Astrocyte (in vitro differentiated cells and primary cell): ENCODE measurements around the gene PLCD3. TPM values are rescaled to one million over a fixed set of nuclear protein-coding genes. Genes with fewer than 3 reads are reported as not detected.

Source experiments
- DNase-seq: peaks from one replicate; pipeline ENCODE4 v3.0.0-alpha.2; 2010; ENCODE audit warnings: low read depth
- FAIRE-seq: peaks from 2 replicates; lab custom pipeline; 2011; peaks lifted over from hg19 to GRCh38; lab: Jason Lieb, UNC
- H2AFZ ChIP-seq: 2 replicates; pipeline ENCODE4 v1.6.0; 2012; ENCODE audit warnings: low read depth, low read length, inconsistent platforms
- H3K27ac ChIP-seq: 2 replicates; pipeline ENCODE4 v1.5.1; 2011; ENCODE audit warnings: low read depth, low read length, inconsistent platforms
- H3K27me3 ChIP-seq: 2 replicates; pipeline ENCODE4 v1.6.0; 2011; ENCODE audit warnings: low read length, inconsistent platforms; ENCODE audit not compliant: insufficient read depth
- H3K36me3 ChIP-seq: 2 replicates; pipeline ENCODE4 v1.5.1; 2011; ENCODE audit warnings: low read length, inconsistent platforms; ENCODE audit not compliant: insufficient read depth
- H3K4me1 ChIP-seq: 2 replicates; pipeline ENCODE4 v1.5.1; 2011; ENCODE audit warnings: low read length, inconsistent platforms; ENCODE audit not compliant: insufficient read depth
- H3K4me2 ChIP-seq: 2 replicates; pipeline ENCODE4 v1.6.0; 2012; ENCODE audit warnings: low read length, inconsistent platforms
- H3K4me3 ChIP-seq: 2 replicates; pipeline ENCODE4 v1.5.1; 2011; ENCODE audit warnings: low read depth, mild to moderate bottlenecking, low read length, inconsistent platforms; ENCODE audit not compliant: insufficient read depth
- H3K79me2 ChIP-seq: 2 replicates; pipeline ENCODE4 v1.6.0; 2012; ENCODE audit warnings: mild to moderate bottlenecking, low read length, inconsistent platforms; ENCODE audit not compliant: insufficient read depth
- H3K9ac ChIP-seq: 2 replicates; pipeline ENCODE4 v1.6.0; 2012; ENCODE audit warnings: mild to moderate bottlenecking, low read length, inconsistent platforms
- H3K9me3 ChIP-seq: 2 replicates; pipeline ENCODE4 v1.5.1; 2012; ENCODE audit warnings: low read depth, mild to moderate bottlenecking, low read length, inconsistent platforms; ENCODE audit not compliant: insufficient read depth
- H4K20me1 ChIP-seq: 2 replicates; pipeline ENCODE4 v1.6.0; 2012; ENCODE audit warnings: low read length, inconsistent platforms; ENCODE audit not compliant: insufficient read depth
- H3K27ac Mint-ChIP-seq: one replicate; pipeline ENCODE4 v1.8.0; 2021; ENCODE audit warnings: mild to moderate bottlenecking, mixed read lengths; ENCODE audit not compliant: unreplicated experiment
- H3K27me3 Mint-ChIP-seq: one replicate; pipeline ENCODE4 v1.8.0; 2021; ENCODE audit warnings: low read depth, mixed read lengths; ENCODE audit not compliant: unreplicated experiment
- H3K36me3 Mint-ChIP-seq: one replicate; pipeline ENCODE4 v1.8.0; 2021; ENCODE audit warnings: low read depth, mixed read lengths; ENCODE audit not compliant: unreplicated experiment
- H3K4me1 Mint-ChIP-seq: one replicate; pipeline ENCODE4 v1.8.0; 2021; ENCODE audit warnings: low read depth, mixed read lengths; ENCODE audit not compliant: unreplicated experiment
- H3K4me3 Mint-ChIP-seq: one replicate; pipeline ENCODE4 v1.8.0; 2021; ENCODE audit warnings: mild to moderate bottlenecking, moderate library complexity, mixed read lengths; ENCODE audit not compliant: unreplicated experiment
- H3K9me3 Mint-ChIP-seq: one replicate; pipeline ENCODE4 v1.8.0; 2021; ENCODE audit warnings: mild to moderate bottlenecking, mixed read lengths; ENCODE audit not compliant: unreplicated experiment
- CTCF ChIP-seq: IDR thresholded peaks from 2 replicates; pipeline ENCODE4 v1.5.1; 2011; ENCODE audit warnings: low read depth, mild to moderate bottlenecking, inconsistent platforms, low read length, moderate library complexity; ENCODE audit not compliant: insufficient read depth
- EZH2 ChIP-seq: IDR thresholded peaks from 2 replicates; pipeline ENCODE4 v1.6.1; 2012; ENCODE audit warnings: mild to moderate bottlenecking, low read length, inconsistent platforms; ENCODE audit not compliant: insufficient read depth
- total RNA-seq: library from RNA; stranded (reverse); gene quantifications from 2 replicates; pipeline ENCODE4 v1.2.1, GENCODE V29; 2021

Gene PLCD3
- total RNA-seq, 1 donor from 2014 or later: 92.0 TPM

DNA sequence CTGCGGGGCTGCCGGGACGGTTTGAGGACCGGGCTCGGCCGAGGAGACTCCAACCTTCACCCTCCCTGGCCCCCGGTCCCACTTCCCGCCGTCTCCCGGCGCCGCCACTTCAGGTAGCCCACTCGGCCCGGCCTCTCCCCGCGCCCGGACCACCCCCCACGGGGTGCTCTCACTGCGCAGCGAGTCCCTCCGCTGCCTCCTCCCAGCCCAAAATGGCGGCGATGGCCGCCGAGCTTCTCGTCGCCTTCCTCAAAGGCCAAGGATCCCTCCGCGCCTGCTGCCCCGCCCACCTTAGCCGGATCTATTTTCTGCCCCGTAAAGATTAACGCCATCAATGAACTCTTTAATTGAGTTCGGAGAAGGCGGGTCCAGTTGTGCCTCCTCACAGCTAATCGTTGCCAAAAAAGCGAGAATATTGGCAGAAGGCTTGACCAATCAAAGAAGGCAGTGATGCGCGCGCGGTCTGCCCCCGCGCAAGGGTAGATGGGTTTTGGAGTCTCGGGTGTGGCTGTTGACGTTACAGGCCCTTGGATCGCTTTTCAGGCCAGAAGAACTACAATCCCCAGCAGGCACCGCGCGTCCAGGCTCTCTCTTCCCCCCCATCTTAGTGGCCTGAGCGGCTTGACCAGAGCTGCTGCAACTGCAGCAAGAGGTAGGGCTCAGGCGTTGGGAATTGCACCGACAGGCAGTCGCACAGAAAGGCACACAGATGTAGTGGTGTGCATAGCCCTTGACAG lies 29.1 kb upstream of the PLCD3 start, which contains the start of gene HEXIM2:
Gene HEXIM2, plus strand, starts transcription at position 588 of the 737 bp plus-strand sequence. CDS start 919 bp downstream, outside the sequence.
- Histone ChIP-seq H3K27me3 (no peaks in the 10 kb centered on the region), H3K4me3 (peak within 1 kb of the TSS; percentile 81), H3K4me1 (peaks cover 18% of the 10 kb centered on the region), H3K9ac (peak within 1 kb of the TSS; percentile 99), H3K27ac (peak within 1 kb of the TSS; percentile 98), H3K4me2 (peak within 1 kb of the TSS; percentile 93), H4K20me1 (peaks cover 6% of the 10 kb centered on the region), H3K79me2 (peaks cover 40% of the 10 kb centered on the region), H3K9me3 (no peaks in the 10 kb centered on the region), H3K36me3 (no peaks in the 10 kb centered on the region), H2AFZ (peak within 1 kb of the TSS; percentile 58)
- H3K4me3 Mint-ChIP-seq: peak within 1 kb of the TSS; percentile 96
- H3K36me3 Mint-ChIP-seq: peaks cover 4% of the 10 kb centered on the region
- TF ChIP-seq CTCF (no peak), EZH2 (no peak)
- DNase-seq (peak; percentile 100), FAIRE-seq (peak; percentile 62)
- no peaks in the 10 kb centered on the region for H3K9me3 Mint-ChIP-seq
- H3K4me1 Mint-ChIP-seq: peaks cover 20% of the 10 kb centered on the region
- no peaks in the 10 kb centered on the region for H3K27me3 Mint-ChIP-seq
- H3K27ac Mint-ChIP-seq: peak within 1 kb of the TSS; percentile 99

DNA sequence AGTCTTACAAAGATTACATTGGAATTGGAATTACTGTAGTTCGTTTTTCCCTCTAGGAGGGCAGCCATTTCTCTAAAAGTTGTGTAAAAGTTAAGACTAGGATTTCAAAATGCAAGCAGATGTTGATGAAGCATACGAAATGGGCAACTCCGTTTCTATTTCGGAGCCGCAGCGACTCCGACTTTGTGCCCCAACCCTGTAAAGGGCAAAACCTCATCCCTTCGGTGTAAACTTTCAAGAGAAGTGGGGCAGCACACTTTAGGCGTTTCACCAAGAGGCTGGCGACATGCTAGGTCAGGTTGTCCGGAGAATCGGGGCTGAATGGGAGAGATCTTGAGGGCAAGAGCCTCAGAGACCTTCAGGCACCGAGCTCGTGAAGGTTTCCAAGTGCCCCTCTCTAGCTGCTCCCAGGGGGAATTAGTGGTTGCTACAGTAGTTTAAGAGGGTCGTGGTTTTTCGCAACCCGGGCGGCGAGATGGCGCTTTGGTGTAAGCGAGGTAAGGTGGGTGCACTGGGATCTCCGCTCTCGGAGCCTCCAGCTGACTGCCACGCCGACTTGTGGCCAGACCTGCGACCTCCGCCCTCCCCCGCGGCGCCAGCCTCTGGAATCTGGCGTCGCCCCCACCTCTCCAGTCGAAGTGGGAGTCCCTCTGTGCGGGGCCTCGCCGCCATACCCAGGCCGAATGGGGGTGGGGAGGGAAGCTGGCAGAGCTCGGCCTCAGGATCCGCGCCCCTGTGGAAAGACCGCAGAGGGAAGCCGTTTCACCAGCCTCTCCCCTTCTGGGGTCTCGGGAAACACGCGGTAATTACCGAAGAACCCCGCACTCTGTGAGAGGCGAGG lies 28.4 kb upstream of the PLCD3 start:
- H3K36me3 ChIP-seq: no peaks in the 10 kb centered on the region
- no peaks in the 10 kb centered on the region for H3K27me3 ChIP-seq
- H4K20me1 ChIP-seq: peaks cover 6% of the 10 kb centered on the region
- peak overlapping the region; percentile 15 for H2AFZ ChIP-seq
- H3K4me1 ChIP-seq: peaks cover 18% of the 10 kb centered on the region
- H3K4me2 ChIP-seq: peak overlapping the region; percentile 93
- DNase-seq (peak; percentile 57), FAIRE-seq (no peak)
- no peaks in the 10 kb centered on the region for H3K27me3 Mint-ChIP-seq
- peak overlapping the region; percentile 99 for H3K27ac Mint-ChIP-seq
- H3K79me2 ChIP-seq: peaks cover 43% of the 10 kb centered on the region
- H3K4me3 ChIP-seq: peak overlapping the region; percentile 81
- peak overlapping the region; percentile 96 for H3K4me3 Mint-ChIP-seq
- peak overlapping the region; percentile 99 for H3K9ac ChIP-seq
- no peaks in the 10 kb centered on the region for H3K9me3 ChIP-seq
- TF ChIP-seq EZH2: no peak
- no peak for TF ChIP-seq CTCF
- peaks cover 20% of the 10 kb centered on the region for H3K4me1 Mint-ChIP-seq
- peak overlapping the region; percentile 98 for H3K27ac ChIP-seq
- no peaks in the 10 kb centered on the region for H3K9me3 Mint-ChIP-seq
- H3K36me3 Mint-ChIP-seq: peaks cover 4% of the 10 kb centered on the region
